MM.1S (cell line): ENCODE measurements around the gene SNRPA.
"Not testable (repeated sequence)": the region's sequence is repeated elsewhere in the genome, so short reads cannot be mapped to it uniquely, and the experiment has no call there.

ENCODE experiments used
- DNase-seq: peaks from one replicate; pipeline ENCODE4 v3.0.0-alpha.2; 2015
- H2AFZ ChIP-seq: fragments of 300-600 bp; sonication (generic); 2 replicates; pipeline ENCODE4 v1.6.0; 2016; ENCODE audit warnings: antibody characterized with exemption, low read length
- H3F3A ChIP-seq: fragments of 300-600 bp; sonication (generic); 2 replicates; pipeline ENCODE4 v1.6.1; 2016; ENCODE audit warnings: mild to moderate bottlenecking, antibody characterized with exemption, low read length, moderate library complexity, mixed read lengths; ENCODE audit not compliant: insufficient read depth
- H3K27ac ChIP-seq: fragments of 300-600 bp; sonication (generic); 2 replicates; pipeline ENCODE4 v1.5.1; 2016; ENCODE audit warnings: mild to moderate bottlenecking, low read length
- H3K27me3 ChIP-seq: fragments of 300-600 bp; sonication (generic); replicated peaks from 2 replicates; pipeline ENCODE4 v1.6.0; 2016; ENCODE audit warnings: low read length; ENCODE audit not compliant: insufficient read depth
- H3K36me3 ChIP-seq: fragments of 300-600 bp; sonication (generic); replicated peaks from 2 replicates; pipeline ENCODE4 v1.6.1; 2016; ENCODE audit warnings: mild to moderate bottlenecking, low read length, mixed read lengths; ENCODE audit not compliant: insufficient read depth
- H3K4me1 ChIP-seq: fragments of 300-600 bp; sonication (generic); 2 replicates; pipeline ENCODE4 v1.6.1; 2016; ENCODE audit warnings: low read length, mixed read lengths
- H3K4me2 ChIP-seq: fragments of 300-600 bp; sonication (generic); 2 replicates; pipeline ENCODE4 v1.6.0; 2016; ENCODE audit warnings: low read depth, low read length
- H3K4me3 ChIP-seq: fragments of 300-600 bp; sonication (generic); 2 replicates; pipeline ENCODE4 v1.5.1; 2016; ENCODE audit warnings: low read length, mixed read lengths
- H3K79me2 ChIP-seq: fragments of 300-600 bp; sonication (generic); 2 replicates; pipeline ENCODE4 v1.6.1; 2016; ENCODE audit warnings: mixed run types, low read length, mixed read lengths
- H3K9ac ChIP-seq: fragments of 300-600 bp; sonication (generic); 2 replicates; pipeline ENCODE4 v1.6.1; 2016; ENCODE audit warnings: low read length, mixed read lengths
- H3K9me2 ChIP-seq: fragments of 300-600 bp; sonication (generic); replicated peaks from 2 replicates; pipeline ENCODE4 v1.6.1; 2016; ENCODE audit warnings: mild to moderate bottlenecking, low read length, mixed read lengths; ENCODE audit not compliant: insufficient read depth
- H3K9me3 ChIP-seq: fragments of 300-600 bp; sonication (generic); replicated peaks from 2 replicates; pipeline ENCODE4 v1.6.1; 2016; ENCODE audit warnings: mild to moderate bottlenecking, low read length, mixed read lengths; ENCODE audit not compliant: insufficient read depth
- H4K20me1 ChIP-seq: fragments of 300-600 bp; sonication (generic); 2 replicates; pipeline ENCODE4 v1.6.1; 2016; ENCODE audit warnings: mild to moderate bottlenecking, low read length, moderate library complexity, mixed read lengths; ENCODE audit not compliant: insufficient read depth
- CTCF ChIP-seq: fragments of 300-600 bp; sonication (generic); IDR thresholded peaks from 2 replicates; pipeline ENCODE4 v1.5.1; 2016; ENCODE audit warnings: antibody characterized with exemption, low read length, mixed read lengths
- EZH2 ChIP-seq: fragments of 300-600 bp; sonication (generic); optimal IDR thresholded peaks from 2 replicates; pipeline ENCODE3; 2017; ENCODE audit warnings: low read depth, mild to moderate bottlenecking, antibody characterized with exemption, low read length, mixed read lengths
- EZH2phosphoT487 ChIP-seq: fragments of 300-600 bp; sonication (generic); IDR thresholded peaks from 2 replicates; pipeline ENCODE4 v1.6.1; 2018; ENCODE audit warnings: antibody characterized with exemption, low read length

SNRPA gene

GRCh38 chr19:40724855-40725254 lies 26.1 kb upstream of the SNRPA start:
- H3K9ac ChIP-seq, result no peak overlapping the region

DNA sequence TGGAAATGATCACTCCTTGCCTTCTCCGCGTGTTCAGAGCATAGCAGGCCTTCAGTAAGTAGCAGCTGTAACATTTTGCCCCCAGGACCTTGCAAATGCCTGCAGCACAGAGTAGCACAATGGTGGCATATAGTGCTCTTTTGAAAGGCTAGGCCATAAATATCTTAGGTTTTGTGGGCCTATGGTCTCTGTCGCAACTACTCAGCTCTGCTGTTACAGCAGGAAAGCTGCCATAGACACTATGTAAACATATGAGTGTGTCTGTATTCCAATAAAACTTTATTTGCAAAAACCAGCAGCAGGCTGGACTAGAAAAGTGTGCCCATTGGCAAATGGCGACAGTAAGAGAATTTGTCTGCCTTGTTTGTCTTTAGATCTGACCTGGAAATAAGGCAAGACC lies 24.7 kb upstream of the SNRPA start:
- Histone ChIP-seq H3K79me2 (no peaks in the 10 kb centered on the region), H3K4me3 (no peak overlapping the region), H3K4me1 (no peaks in the 10 kb centered on the region), H3K4me2 (no peak overlapping the region), H3F3A (no peaks in the 10 kb centered on the region), H3K9ac (no peak overlapping the region), H3K9me2 (no peaks in the 10 kb centered on the region), H4K20me1 (no peaks in the 10 kb centered on the region), H3K27ac (no peak overlapping the region), H2AFZ (no peak overlapping the region), H3K36me3 (no peaks in the 10 kb centered on the region), H3K9me3 (no peaks in the 10 kb centered on the region), H3K27me3 (no peaks in the 10 kb centered on the region)
- no peak for TF ChIP-seq CTCF
- TF ChIP-seq EZH2phosphoT487, result no peak
- no peak for TF ChIP-seq EZH2
- no peak for DNase-seq

More at GRCh38 chr19:40724855-40725254, 26.1 kb upstream of the SNRPA start:
- no peaks in the 10 kb centered on the region for H3K4me1 ChIP-seq
- H3K27ac ChIP-seq, result no peak overlapping the region
- H3K27me3 ChIP-seq, result no peaks in the 10 kb centered on the region
- H3F3A ChIP-seq, result no peaks in the 10 kb centered on the region
- H3K9me2 ChIP-seq, result no peaks in the 10 kb centered on the region
- H3K4me3 ChIP-seq, result no peak overlapping the region
- H3K36me3 ChIP-seq, result no peaks in the 10 kb centered on the region
- no peaks in the 10 kb centered on the region for H3K79me2 ChIP-seq
- H4K20me1 ChIP-seq, result no peaks in the 10 kb centered on the region
- H3K9me3 ChIP-seq, result no peaks in the 10 kb centered on the region
- TF ChIP-seq EZH2, result no peak
- TF ChIP-seq EZH2phosphoT487, result no peak
- no peak for TF ChIP-seq CTCF
- no peak overlapping the region for H2AFZ ChIP-seq
- no peak for DNase-seq
- H3K4me2 ChIP-seq, result no peak overlapping the region

DNA sequence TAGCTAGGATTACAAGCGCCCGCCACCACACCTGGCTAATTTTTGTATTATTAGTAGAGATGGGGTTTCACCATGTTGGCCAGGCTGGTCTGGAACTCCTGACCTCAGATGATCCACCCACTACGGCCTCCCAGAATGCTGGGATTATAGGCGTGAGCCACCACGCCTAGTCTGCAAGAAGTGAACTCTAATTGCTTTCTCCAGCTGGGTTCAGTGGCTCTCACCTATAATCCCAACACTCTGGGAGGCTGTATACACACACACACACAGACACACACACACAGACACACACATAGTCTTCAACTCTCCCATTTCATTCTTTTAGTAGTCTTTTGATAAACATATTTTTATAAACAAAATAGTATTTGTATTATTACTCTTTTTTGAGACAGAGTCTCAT lies 20.9 kb upstream of the SNRPA start:
- not testable (repeated sequence) for H3K79me2 ChIP-seq, H3K4me1 ChIP-seq, H2AFZ ChIP-seq, H3K4me2 ChIP-seq, H4K20me1 ChIP-seq, H3K27me3 ChIP-seq, H3K36me3 ChIP-seq, H3K9ac ChIP-seq, H3K4me3 ChIP-seq, H3K9me2 ChIP-seq, H3K9me3 ChIP-seq, H3K27ac ChIP-seq, H3F3A ChIP-seq, DNase-seq

DNA sequence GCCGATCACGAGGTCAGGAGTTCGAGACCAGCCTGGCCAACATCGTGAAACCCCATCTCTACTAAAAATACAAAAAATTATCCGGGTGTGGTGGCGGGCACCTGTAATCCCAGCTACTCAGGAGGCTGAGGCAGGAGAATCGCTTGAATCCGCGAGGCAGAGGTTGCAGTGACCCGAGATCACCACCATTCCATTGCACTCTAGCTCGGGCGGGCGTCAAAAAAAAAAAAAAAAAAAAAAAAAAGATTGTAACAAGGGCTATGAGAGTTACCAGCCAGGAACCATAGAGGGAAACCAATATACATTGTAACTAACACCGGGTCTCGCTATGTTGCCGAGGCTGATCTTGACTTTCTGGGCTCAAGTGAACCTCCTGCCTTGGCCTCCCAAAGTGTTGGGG lies 18.7 kb upstream of the SNRPA start:
- not testable (repeated sequence) for H3K36me3 ChIP-seq, H3F3A ChIP-seq, H3K9me2 ChIP-seq, H2AFZ ChIP-seq, H3K4me3 ChIP-seq, H3K27ac ChIP-seq, DNase-seq, H4K20me1 ChIP-seq, H3K9ac ChIP-seq, H3K4me2 ChIP-seq, H3K9me3 ChIP-seq, H3K27me3 ChIP-seq, H3K79me2 ChIP-seq, H3K4me1 ChIP-seq
